ENCODE measurements around the gene INPP4A.

The INPP4A gene

GRCh38 chr2:98517636-98518035 is 73.0 kb downstream of the INPP4A start:
- H3K4me1 ChIP-seq (ENCODE audit: control insufficient read depth in 2 of 2, insufficient read depth in 1 of 2, low read depth in 1 of 2, low read length in 2 of 2) = peaks cover 0 to 6% of the 10 kb centered on the region in 2 donors
- H3K14ac ChIP-seq (ENCODE audit: low read length) = no peak overlapping the region
- H3K27me3 ChIP-seq (ENCODE audit: control insufficient read depth in 3 of 3, insufficient read depth in 3 of 3, low read depth in 1 of 3, low read length in 3 of 3) = no peaks in the 10 kb centered on the region
- H3K9me3 ChIP-seq (replicated peaks in 1 of 2; ENCODE audit: control insufficient read depth in 2 of 2, insufficient read depth in 1 of 2, low read depth in 1 of 2, low read length in 2 of 2) = no peaks in the 10 kb centered on the region
- no peak overlapping the region for H2BK12ac ChIP-seq (ENCODE audit: low read length)
- no peak overlapping the region for H3K18ac ChIP-seq (ENCODE audit: low read length)
- DNase-seq (ENCODE audit: low spot score) = no peak
- no peak overlapping the region for H3K4me2 ChIP-seq (ENCODE audit: insufficient read depth, low read length, poor library complexity, severe bottlenecking)
- no peak overlapping the region for H2AFZ ChIP-seq (ENCODE audit: low read length)
- no peak overlapping the region for H3K9ac ChIP-seq (ENCODE audit: low read depth, low read length, poor library complexity)
- H4K8ac ChIP-seq (ENCODE audit: low read depth, low read length) = no peak overlapping the region
- H2BK15ac ChIP-seq (ENCODE audit: low read length) = no peak overlapping the region
- H3K27ac ChIP-seq (replicated peaks; ENCODE audit: low read length) = no peak overlapping the region
- H4K91ac ChIP-seq (ENCODE audit: low read depth, low read length, poor library complexity) = no peak overlapping the region
- no peaks in the 10 kb centered on the region for H3K79me1 ChIP-seq (ENCODE audit: low read depth, low read length)
- no peak overlapping the region for H2AK5ac ChIP-seq (ENCODE audit: low read depth, low read length)
- no peak overlapping the region for H3K4me3 ChIP-seq (ENCODE audit: low read length in 2 of 2)
- H2BK5ac ChIP-seq (ENCODE audit: low read length) = no peak overlapping the region
- H3K36me3 ChIP-seq (replicated peaks in 1 of 2; ENCODE audit: control insufficient read depth in 2 of 2, insufficient read depth in 2 of 2, low read length in 2 of 2) = peaks cover 5 to 11% of the 10 kb centered on the region in 2 donors
- H3K4ac ChIP-seq (ENCODE audit: low read length) = no peak overlapping the region
- H3K23ac ChIP-seq (ENCODE audit: low read depth, low read length, poor library complexity) = no peak overlapping the region
- no CpG with 5 or more reads among the region's 2 CpGs for WGBS, 2 donors (ENCODE audit: extremely low coverage in 2 of 2, insufficient read length in 2 of 2, insufficient replicate concordance in 1 of 2)
- no peak overlapping the region for H2BK120ac ChIP-seq (ENCODE audit: low read depth, low read length)

DNA sequence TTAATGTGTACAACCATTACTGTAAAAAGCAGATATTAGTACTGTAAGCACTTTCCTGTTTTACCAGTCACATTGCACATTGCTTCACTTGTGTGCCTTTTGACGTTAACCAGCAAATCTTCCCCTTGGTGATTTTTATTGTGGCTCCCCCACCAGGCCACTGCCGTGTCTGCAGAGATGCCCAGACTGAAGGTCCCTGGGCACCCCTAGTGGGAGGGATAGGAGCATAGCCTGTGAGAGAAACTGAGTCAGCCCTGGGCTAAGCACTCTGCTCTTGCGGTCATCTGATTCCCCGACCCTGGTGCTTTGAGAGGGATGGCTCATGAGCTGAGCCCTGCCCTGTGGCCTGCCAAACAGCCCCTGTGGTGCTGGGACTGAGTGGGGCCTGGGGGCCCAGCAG is 73.4 kb downstream of the INPP4A start:
- Histone ChIP-seq H3K23ac (ENCODE audit: low read depth, low read length, poor library complexity) (no peak overlapping the region), H3K14ac (ENCODE audit: low read length) (no peak overlapping the region), H3K9me3 (replicated peaks in 1 of 2; ENCODE audit: control insufficient read depth in 2 of 2, insufficient read depth in 1 of 2, low read depth in 1 of 2, low read length in 2 of 2) (no peaks in the 10 kb centered on the region), H2BK5ac (ENCODE audit: low read length) (no peak overlapping the region), H3K4me3 (ENCODE audit: low read length in 2 of 2) (no peak overlapping the region), H3K27me3 (ENCODE audit: control insufficient read depth in 3 of 3, insufficient read depth in 3 of 3, low read depth in 1 of 3, low read length in 3 of 3) (no peaks in the 10 kb centered on the region), H3K9ac (ENCODE audit: low read depth, low read length, poor library complexity) (no peak overlapping the region), H3K27ac (replicated peaks; ENCODE audit: low read length) (no peak overlapping the region), H3K79me1 (ENCODE audit: low read depth, low read length) (no peaks in the 10 kb centered on the region), H2AK5ac (ENCODE audit: low read depth, low read length) (no peak overlapping the region), H2BK12ac (ENCODE audit: low read length) (no peak overlapping the region), H3K18ac (ENCODE audit: low read length) (no peak overlapping the region), H3K36me3 (replicated peaks in 1 of 2; ENCODE audit: control insufficient read depth in 2 of 2, insufficient read depth in 2 of 2, low read length in 2 of 2) (peaks cover 5 to 13% of the 10 kb centered on the region in 2 donors), H4K91ac (ENCODE audit: low read depth, low read length, poor library complexity) (no peak overlapping the region), H2AFZ (ENCODE audit: low read length) (no peak overlapping the region), H2BK120ac (ENCODE audit: low read depth, low read length) (no peak overlapping the region), H4K8ac (ENCODE audit: low read depth, low read length) (no peak overlapping the region), H3K4ac (ENCODE audit: low read length) (no peak overlapping the region), H2BK15ac (ENCODE audit: low read length) (no peak overlapping the region), H3K4me2 (ENCODE audit: insufficient read depth, low read length, poor library complexity, severe bottlenecking) (no peak overlapping the region), H3K4me1 (ENCODE audit: control insufficient read depth in 2 of 2, insufficient read depth in 1 of 2, low read depth in 1 of 2, low read length in 2 of 2) (peaks cover 0 to 6% of the 10 kb centered on the region in 2 donors)
- DNase-seq (ENCODE audit: low spot score) = no peak
- WGBS, 2 donors (ENCODE audit: extremely low coverage in 2 of 2, insufficient read length in 2 of 2, insufficient replicate concordance in 1 of 2) = no CpG with 5 or more reads among the region's 4 CpGs

DNA sequence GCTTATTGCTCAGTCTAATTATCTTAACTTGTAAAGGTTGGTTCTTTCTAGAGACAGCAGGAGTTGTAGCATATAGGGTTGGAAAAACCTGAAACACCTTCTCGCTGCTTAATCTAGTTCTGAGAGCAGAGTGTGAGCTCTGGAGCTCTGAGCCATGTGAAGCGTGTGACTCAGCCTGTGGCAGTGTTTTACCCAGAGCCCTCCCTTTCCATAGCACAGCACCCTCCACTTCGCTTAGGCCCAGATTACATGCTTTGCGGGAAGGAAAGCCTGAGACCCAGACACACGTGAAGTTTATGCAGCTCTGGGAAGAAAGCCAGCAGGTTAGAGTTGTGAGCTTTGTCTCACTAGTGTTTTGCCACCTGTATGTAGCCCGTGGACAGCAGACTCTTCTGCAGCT is 74.5 kb downstream of the INPP4A start:
- Histone ChIP-seq H3K4me2 (ENCODE audit: insufficient read depth, low read length, poor library complexity, severe bottlenecking) (no peak overlapping the region), H2AK5ac (ENCODE audit: low read depth, low read length) (no peak overlapping the region), H3K18ac (ENCODE audit: low read length) (no peak overlapping the region), H2BK5ac (ENCODE audit: low read length) (no peak overlapping the region), H3K14ac (ENCODE audit: low read length) (no peak overlapping the region), H2BK120ac (ENCODE audit: low read depth, low read length) (no peak overlapping the region), H3K27me3 (ENCODE audit: control insufficient read depth in 3 of 3, insufficient read depth in 3 of 3, low read depth in 1 of 3, low read length in 3 of 3) (no peaks in the 10 kb centered on the region), H3K4me3 (ENCODE audit: low read length in 2 of 2) (no peak overlapping the region), H3K23ac (ENCODE audit: low read depth, low read length, poor library complexity) (no peak overlapping the region), H3K79me1 (ENCODE audit: low read depth, low read length) (no peaks in the 10 kb centered on the region), H2BK15ac (ENCODE audit: low read length) (no peak overlapping the region), H2AFZ (ENCODE audit: low read length) (no peak overlapping the region), H4K8ac (ENCODE audit: low read depth, low read length) (no peak overlapping the region), H3K27ac (replicated peaks; ENCODE audit: low read length) (no peak overlapping the region), H3K9ac (ENCODE audit: low read depth, low read length, poor library complexity) (no peak overlapping the region), H2BK12ac (ENCODE audit: low read length) (no peak overlapping the region), H3K4me1 (ENCODE audit: control insufficient read depth in 2 of 2, insufficient read depth in 1 of 2, low read depth in 1 of 2, low read length in 2 of 2) (peaks cover 0 to 6% of the 10 kb centered on the region in 2 donors), H4K91ac (ENCODE audit: low read depth, low read length, poor library complexity) (no peak overlapping the region), H3K36me3 (replicated peaks in 1 of 2; ENCODE audit: control insufficient read depth in 2 of 2, insufficient read depth in 2 of 2, low read length in 2 of 2) (peaks cover 5 to 13% of the 10 kb centered on the region in 2 donors), H3K9me3 (replicated peaks in 1 of 2; ENCODE audit: control insufficient read depth in 2 of 2, insufficient read depth in 1 of 2, low read depth in 1 of 2, low read length in 2 of 2) (no peaks in the 10 kb centered on the region), H3K4ac (ENCODE audit: low read length) (no peak overlapping the region)
- no peak for DNase-seq (ENCODE audit: low spot score)
- no CpG with 5 or more reads among the region's 6 CpGs for WGBS, 2 donors (ENCODE audit: extremely low coverage in 2 of 2, insufficient read length in 2 of 2, insufficient replicate concordance in 1 of 2)

- Histone ChIP-seq H3K4me1 (ENCODE audit: control insufficient read depth in 2 of 2, insufficient read depth in 1 of 2, low read depth in 1 of 2, low read length in 2 of 2) (peaks cover 0 to 5% of the 10 kb centered on the region in 2 donors), H4K8ac (ENCODE audit: low read depth, low read length) (no peak overlapping the region), H3K27me3 (ENCODE audit: control insufficient read depth in 3 of 3, insufficient read depth in 3 of 3, low read depth in 1 of 3, low read length in 3 of 3) (no peaks in the 10 kb centered on the region), H3K14ac (ENCODE audit: low read length) (no peak overlapping the region), H3K23ac (ENCODE audit: low read depth, low read length, poor library complexity) (peak overlapping the region; percentile 22), H2BK5ac (ENCODE audit: low read length) (no peak overlapping the region), H4K91ac (ENCODE audit: low read depth, low read length, poor library complexity) (no peak overlapping the region), H2BK15ac (ENCODE audit: low read length) (no peak overlapping the region), H3K36me3 (replicated peaks in 1 of 2; ENCODE audit: control insufficient read depth in 2 of 2, insufficient read depth in 2 of 2, low read length in 2 of 2) (peaks cover 5 to 13% of the 10 kb centered on the region in 2 donors), H3K4me3 (ENCODE audit: low read length in 2 of 2) (no peak overlapping the region), H3K18ac (ENCODE audit: low read length) (no peak overlapping the region), H3K9ac (ENCODE audit: low read depth, low read length, poor library complexity) (no peak overlapping the region), H3K79me1 (ENCODE audit: low read depth, low read length) (no peaks in the 10 kb centered on the region), H2AFZ (ENCODE audit: low read length) (no peak overlapping the region), H3K4ac (ENCODE audit: low read length) (no peak overlapping the region), H3K9me3 (replicated peaks in 1 of 2; ENCODE audit: control insufficient read depth in 2 of 2, insufficient read depth in 1 of 2, low read depth in 1 of 2, low read length in 2 of 2) (no peaks in the 10 kb centered on the region), H2BK12ac (ENCODE audit: low read length) (no peak overlapping the region), H2BK120ac (ENCODE audit: low read depth, low read length) (no peak overlapping the region), H2AK5ac (ENCODE audit: low read depth, low read length) (no peak overlapping the region), H3K4me2 (ENCODE audit: insufficient read depth, low read length, poor library complexity, severe bottlenecking) (no peak overlapping the region), H3K27ac (replicated peaks; ENCODE audit: low read length) (no peak overlapping the region)
- DNase-seq (ENCODE audit: low spot score) = no peak
- whole genome bisulfite sequencing, 2 donors (ENCODE audit: extremely low coverage in 2 of 2, insufficient read length in 2 of 2, insufficient replicate concordance in 1 of 2) = no CpG with 5 or more reads among the region's 16 CpGs
These were observed 75.2 kb downstream of the INPP4A start for GRCh38 chr2:98519851-98520250.
